ENCODE measurements around the gene SLC6A19.

- no peak for TF ChIP-seq GATA3 (IDR thresholded peaks at IDR 0.05; ENCODE audit: low read depth, low read length)
- no peak for TF ChIP-seq GATA2 (IDR thresholded peaks at IDR 0.05; ENCODE audit: low read depth, low read length)
These were observed 38.3 kb downstream of the SLC6A19 start for GRCh38 chr5:1239505-1240251.
